Endothelial cell of umbilical vein (primary cell): ENCODE results near the gene PPM1N. TPM values are rescaled to one million over a fixed set of nuclear protein-coding genes. Genes with fewer than 3 reads are reported as not detected.
A peak's percentile ranks its signal among the peaks of the same experiment; 100 is the strongest.

ENCODE experiments used
- BruUV-seq: library from RNA; stranded (reverse); fragments of 400-500 nt; replicated peaks from 2 replicates; lab custom pipeline; 2021; lab: Mats Ljungman, UMichigan
- CTCF ChIA-PET: fragments of 300-600, 350-600 bp; sonication (Branson Sonifier 250); formaldehyde crosslinking; loops from one replicate; lab custom pipeline; 2021; ENCODE audit warnings: antibody characterized with exemption, inconsistent platforms; lab: Charles Lee
- POLR2A ChIA-PET: fragments of 300-600, 350-600 bp; sonication (Branson Sonifier 250); formaldehyde crosslinking; loops from one replicate; lab custom pipeline; 2021; ENCODE audit warnings: antibody characterized with exemption, inconsistent platforms; lab: Charles Lee
- DNase-seq: peaks from one replicate; pipeline ENCODE4 v3.0.0-alpha.2; 2011; ENCODE audit warnings: low read depth, low spot score
- FAIRE-seq: peaks from 2 replicates; lab custom pipeline; 2011; peaks lifted over from hg19 to GRCh38; lab: Jason Lieb, UNC
- H2AFZ ChIP-seq: 2 replicates; pipeline ENCODE4 v1.6.0; 2012; ENCODE audit warnings: low read depth, low read length, control low read depth, inconsistent platforms
- H3K27ac ChIP-seq: 2 replicates; pipeline ENCODE4 v1.5.1; 2011; ENCODE audit warnings: low read depth, mild to moderate bottlenecking, control low read depth, low read length, moderate library complexity; ENCODE audit not compliant: insufficient read depth
- H3K27me3 ChIP-seq, 2 experiments: 2 replicates each; pipeline versions ENCODE4 v1.6.0 to v1.6.1; 2011; ENCODE audit warnings: low read length in 2 of 2, mixed read lengths in 1 of 2; ENCODE audit not compliant: control insufficient read depth in 2 of 2, insufficient read depth in 2 of 2
- H3K36me3 ChIP-seq, 2 experiments: 2 replicates in 1 of 2; 3 replicates in 1 of 2; pipeline ENCODE4 v1.5.1; 2011; ENCODE audit warnings: low read length in 2 of 2, mild to moderate bottlenecking in 1 of 2, moderate library complexity in 1 of 2; ENCODE audit not compliant: control insufficient read depth in 2 of 2, insufficient read depth in 2 of 2; ENCODE audit errors: extremely low read depth in 1 of 2
- H3K4me1 ChIP-seq: 3 replicates; pipeline ENCODE4 v1.5.1; 2011; ENCODE audit warnings: mild to moderate bottlenecking, low read length; ENCODE audit not compliant: control insufficient read depth, insufficient read depth; ENCODE audit errors: extremely low read depth
- H3K4me2 ChIP-seq: 2 replicates; pipeline ENCODE4 v1.6.1; 2011; ENCODE audit warnings: low read length, control low read depth, mixed read lengths; ENCODE audit not compliant: insufficient read depth
- H3K4me3 ChIP-seq, 3 experiments: fragments of 200-600 bp in 1 of 3; sonication (generic), shearing (Covaris generic) in 1 of 3; replicated peaks in 1 of 3; 2 replicates each; pipeline ENCODE4 v1.5.1; 2011 to 2016; ENCODE audit warnings: control low read depth in 3 of 3, low read length in 3 of 3, mild to moderate bottlenecking in 2 of 3, inconsistent platforms in 1 of 3, low read depth in 1 of 3, moderate library complexity in 1 of 3; ENCODE audit not compliant: insufficient read depth in 1 of 3
- H3K79me2 ChIP-seq: 2 replicates; pipeline ENCODE4 v1.6.0; 2012; ENCODE audit warnings: low read length, inconsistent platforms; ENCODE audit not compliant: control insufficient read depth, insufficient read depth
- H3K9ac ChIP-seq: replicated peaks from 2 replicates; pipeline ENCODE3; 2011; ENCODE audit warnings: low read length, control low read depth; ENCODE audit not compliant: insufficient read depth; ENCODE audit errors: extremely low read depth
- H3K9me1 ChIP-seq: replicated peaks from 3 replicates; pipeline ENCODE4 v1.6.0; 2011; ENCODE audit warnings: mild to moderate bottlenecking, low read length; ENCODE audit not compliant: control insufficient read depth, insufficient read depth; ENCODE audit errors: extremely low read depth
- H3K9me3 ChIP-seq: replicated peaks from 2 replicates; pipeline ENCODE4 v1.5.1; 2012; ENCODE audit warnings: low read length, inconsistent platforms; ENCODE audit not compliant: control insufficient read depth, insufficient read depth
- H4K20me1 ChIP-seq: replicated peaks from 2 replicates; pipeline ENCODE3; 2011; ENCODE audit warnings: mild to moderate bottlenecking, low read length; ENCODE audit not compliant: control insufficient read depth, insufficient read depth; ENCODE audit errors: extremely low read depth
- CTCF ChIP-seq, 2 donors: IDR thresholded peaks; 1 replicate in 1 of 2; 2 replicates in 1 of 2; pipeline ENCODE4 v1.5.1; 2011; ENCODE audit warnings: low read length in 2 of 2, mild to moderate bottlenecking in 2 of 2, moderate library complexity in 2 of 2, control low read depth in 1 of 2, inconsistent platforms in 1 of 2, low read depth in 1 of 2; ENCODE audit not compliant: insufficient read depth in 1 of 2; ENCODE audit errors: extremely low read depth in 1 of 2
- EZH2 ChIP-seq: IDR thresholded peaks from 2 replicates; pipeline ENCODE4 v1.6.1; 2012; ENCODE audit warnings: borderline replicate concordance, low read depth, mild to moderate bottlenecking, moderate library complexity, low read length, inconsistent platforms; ENCODE audit not compliant: severe bottlenecking
- FOS ChIP-seq: IDR thresholded peaks from 2 replicates; pipeline ENCODE4 v1.6.1; 2011; ENCODE audit warnings: mild to moderate bottlenecking, low read length, moderate library complexity, borderline replicate concordance; ENCODE audit not compliant: insufficient read depth
- GATA2 ChIP-seq: IDR thresholded peaks from 2 replicates; pipeline ENCODE4 v1.7.0; 2011; ENCODE audit warnings: low read depth, mild to moderate bottlenecking, moderate library complexity, mixed read lengths, low read length; ENCODE audit not compliant: insufficient read length, insufficient read depth
- JUN ChIP-seq: IDR thresholded peaks from 2 replicates; pipeline ENCODE4 v1.6.1; 2011; ENCODE audit warnings: borderline replicate concordance, low read depth; ENCODE audit not compliant: insufficient read length, insufficient read depth
- MAX ChIP-seq: IDR thresholded peaks from 2 replicates; pipeline ENCODE4 v1.6.1; 2011; ENCODE audit not compliant: insufficient read depth, insufficient read length
- MYC ChIP-seq: IDR thresholded peaks from one replicate; pipeline ENCODE4 v1.6.1; 2011; ENCODE audit warnings: mild to moderate bottlenecking, low read depth, low read length
- POLR2A ChIP-seq: IDR thresholded peaks from 2 replicates; pipeline ENCODE4 v1.6.1; 2012; ENCODE audit warnings: low read depth, mild to moderate bottlenecking, control low read depth, low read length
- POLR2AphosphoS5 ChIP-seq: IDR thresholded peaks from 2 replicates; pipeline ENCODE4 v1.6.1; 2012; ENCODE audit warnings: low read depth, mild to moderate bottlenecking, control low read depth, low read length, moderate library complexity; ENCODE audit not compliant: insufficient read depth
- dilution Hi-C: fragments of 300-500 bp; cut with MboI; formaldehyde crosslinking; loops from one replicate; pipeline ENCODE4 v1.15.0; 2019; ENCODE audit warnings: low sequenced_read_pairs; ENCODE audit not compliant: extremely low pct_ligation_motif_present
- intact Hi-C: fragments of 100-400 bp; cut with micrococcal nuclease; formaldehyde crosslinking; loops from one replicate; pipeline ENCODE4 v1.10.0; 2022
- polyA plus RNA-seq, 4 experiments: library from polyadenylated mRNA; depleted of rRNA in 3 of 4; stranded (reverse) in 3 of 4; unstranded in 1 of 4; fragments of >200 nt; gene quantifications; 2 replicates each; pipeline versions ENCODE4 v1.2.1 to v1.2.3, GENCODE V29; 2011 to 2012; ENCODE audit warnings: missing spikeins in 1 of 4
- total RNA-seq: library from RNA; stranded (reverse); gene quantifications from 2 replicates; pipeline ENCODE4 v1.2.3, GENCODE V29; 2021

PPM1N gene
- total and polyA plus RNA-seq, 2 donors (not counting 3 experiments of a cell fraction or from before 2014, with no cell fraction given), result 0.40 to 0.48 TPM

- dilution Hi-C loops (no loop called here), intact Hi-C loops (no loop called here)
- Histone ChIP-seq H4K20me1 (no peaks in the 10 kb centered on the region), H3K9me3 (no peaks in the 10 kb centered on the region), H3K4me3 (no peak overlapping the region), H3K9ac (no peak overlapping the region), H3K4me2 (no peak overlapping the region), H3K27ac (no peak overlapping the region), H3K36me3 (no peaks in the 10 kb centered on the region), H3K27me3 (peaks cover under 1 to 7% of the 10 kb centered on the region in 2 experiments), H3K9me1 (no peaks in the 10 kb centered on the region), H3K79me2 (no peaks in the 10 kb centered on the region), H3K4me1 (peaks cover 21% of the 10 kb centered on the region), H2AFZ (no peak overlapping the region)
- ChIA-PET CTCF (interaction anchor here (2.6 kb wide), 1 partner anchor 15 kb away, joined by 12 read pairs; no protein-coding TSS in a partner anchor), POLR2A (no interaction called here)
- BruUV-seq, result no TSS peak
- DNase-seq, result no peak
- TF ChIP-seq POLR2A (no peak), JUN (peak; percentile 12)
- FAIRE-seq, result no peak
Observed at GRCh38 chr19:45500918-45501729, 2.9 kb downstream of the PPM1N start.

GRCh38 chr19:45501730-45502014 lies 3.4 kb downstream of the PPM1N start:
- Histone ChIP-seq H3K9ac (no peak overlapping the region), H3K4me1 (peaks cover 19% of the 10 kb centered on the region), H3K9me1 (no peaks in the 10 kb centered on the region), H2AFZ (no peak overlapping the region), H3K9me3 (no peaks in the 10 kb centered on the region), H3K27me3 (peaks cover 0 to 6% of the 10 kb centered on the region in 2 experiments), H4K20me1 (no peaks in the 10 kb centered on the region), H3K4me3 (no peak overlapping the region), H3K27ac (no peak overlapping the region), H3K36me3 (no peaks in the 10 kb centered on the region), H3K79me2 (no peaks in the 10 kb centered on the region), H3K4me2 (no peak overlapping the region)
- no TSS peak for BruUV-seq
- intact Hi-C loops, result no loop called here
- FAIRE-seq, result no peak
- CTCF ChIA-PET, result interaction anchor here (2.6 kb wide), 1 partner anchor 16 kb away, joined by 12 read pairs; no protein-coding TSS in a partner anchor
- no peak for DNase-seq
- TF ChIP-seq JUN (no peak), MAX (no peak), POLR2AphosphoS5 (no peak), CTCF (IDR thresholded peaks at IDR 0.05; ENCODE audit: extremely low read depth in 1 of 2, insufficient read depth in 1 of 2, low read depth in 1 of 2, low read length in 2 of 2) (no peak), MYC (no peak), EZH2 (no peak), GATA2 (no peak), FOS (no peak), POLR2A (no peak)
- dilution Hi-C loops, result no loop called here
- POLR2A ChIA-PET, result no interaction called here
